Embryonic facial prominence (tissue), 1 donor: ENCODE measurements around the gene MRPL41.
"Not testable (repeated sequence)": the region's sequence is repeated elsewhere in the genome, so short reads cannot be mapped to it uniquely, and the experiment has no call there.

Experiments used
- DNase-seq: peaks from one replicate; pipeline ENCODE4 v3.0.0-alpha.2; 2016; ENCODE audit errors: extremely low spot score

The MRPL41 gene

GRCh38 chr9:137552022-137552768, 516 bp downstream of the MRPL41 start:
- no peak for DNase-seq

GRCh38 chr9:137553654-137554053, 2.0 kb downstream of the MRPL41 start:
- not testable (repeated sequence) for DNase-seq

GRCh38 chr9:137554349-137554748, 2.7 kb downstream of the MRPL41 start:
- no peak for DNase-seq

GRCh38 chr9:137555179-137555578, 3.5 kb downstream of the MRPL41 start:
- no peak for DNase-seq

GRCh38 chr9:137556069-137556838, 4.6 kb downstream of the MRPL41 start:
- DNase-seq: no peak

GRCh38 chr9:137558127-137558526, 6.4 kb downstream of the MRPL41 start:
- DNase-seq: no peak

- DNase-seq: no peak
Observed at GRCh38 chr9:137564134-137564533, 12.5 kb downstream of the MRPL41 start.

DNA sequence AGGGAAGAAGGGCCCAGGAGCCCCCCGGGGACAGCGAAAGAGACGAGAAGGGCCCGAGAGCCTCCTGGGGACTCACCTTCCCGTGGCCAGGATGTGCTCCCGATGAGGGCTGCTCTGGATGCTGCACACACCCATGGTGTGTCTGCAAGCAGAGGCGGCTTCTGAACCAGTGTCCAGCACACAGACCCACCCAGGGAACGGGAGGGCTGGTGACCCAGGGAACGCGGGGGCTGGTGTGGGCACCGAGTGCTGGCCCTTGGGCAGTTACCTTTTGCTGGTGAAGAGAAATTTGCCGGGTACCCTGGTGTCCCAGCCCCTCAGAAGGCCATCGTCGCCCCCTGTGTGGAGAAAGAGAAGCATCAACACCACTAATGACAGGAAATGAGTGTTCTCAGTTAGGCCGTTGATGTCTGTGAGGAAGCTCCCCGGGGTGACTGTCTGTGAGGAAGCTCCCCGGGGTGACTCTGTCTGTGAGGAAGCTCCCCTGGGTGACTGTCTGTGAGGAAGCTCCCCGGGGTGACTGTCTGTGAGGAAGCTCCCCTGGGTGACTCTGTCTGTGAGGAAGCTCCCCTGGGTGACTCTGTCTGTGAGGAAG, 13.2 kb downstream of the MRPL41 start:
- DNase-seq: no peak

GRCh38 chr9:137568445-137568844, 16.8 kb downstream of the MRPL41 start:
- not testable (repeated sequence) for DNase-seq

DNA sequence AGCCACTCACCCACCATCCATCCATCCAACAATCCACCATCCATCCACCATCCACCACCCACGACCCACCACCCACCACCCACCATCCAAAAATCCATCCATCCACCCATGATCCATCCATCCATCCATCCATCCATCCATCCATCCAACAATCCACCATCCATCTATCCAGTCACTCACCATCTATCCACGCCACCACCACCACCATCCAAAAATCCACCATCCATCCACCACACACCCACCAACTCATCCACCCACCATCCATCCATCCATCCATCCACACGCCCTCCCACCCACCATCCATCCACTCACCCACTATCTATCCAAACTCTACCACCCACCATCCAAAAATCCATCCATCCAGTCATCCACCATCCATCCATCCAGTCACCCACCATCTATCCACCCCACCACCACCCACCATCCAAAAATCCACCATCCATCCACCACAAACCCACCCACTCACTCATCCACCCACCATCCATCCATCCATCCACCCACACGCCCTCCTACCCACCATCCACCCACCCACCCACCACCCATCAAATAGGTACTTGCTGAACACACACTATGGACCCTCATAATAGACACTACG, 18.0 kb downstream of the MRPL41 start:
- no peak for DNase-seq

DNA sequence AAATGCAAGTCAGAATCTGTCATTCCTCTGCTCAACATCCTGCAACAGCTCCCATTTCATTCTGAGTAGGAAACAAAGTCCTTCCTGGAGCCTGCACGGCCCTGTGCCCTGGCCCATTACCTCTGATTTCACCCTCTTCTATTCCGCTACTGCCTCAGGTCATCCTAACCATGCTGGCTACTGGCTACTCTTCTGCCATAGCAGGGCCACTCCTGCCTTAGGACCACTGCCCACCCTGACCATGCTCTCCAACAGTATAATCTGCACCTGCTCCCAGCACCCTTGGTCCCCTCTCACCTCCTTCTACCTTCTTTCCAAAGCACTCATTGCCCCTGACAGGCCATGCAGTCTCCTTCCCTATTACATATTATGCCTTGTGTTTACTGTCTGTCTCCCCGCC, 18.9 kb downstream of the MRPL41 start:
- no peak for DNase-seq

GRCh38 chr9:137574192-137574591, 22.5 kb downstream of the MRPL41 start:
- DNase-seq: no peak

- DNase-seq: no peak
Observed at GRCh38 chr9:137575364-137575715, 23.7 kb downstream of the MRPL41 start.

DNA sequence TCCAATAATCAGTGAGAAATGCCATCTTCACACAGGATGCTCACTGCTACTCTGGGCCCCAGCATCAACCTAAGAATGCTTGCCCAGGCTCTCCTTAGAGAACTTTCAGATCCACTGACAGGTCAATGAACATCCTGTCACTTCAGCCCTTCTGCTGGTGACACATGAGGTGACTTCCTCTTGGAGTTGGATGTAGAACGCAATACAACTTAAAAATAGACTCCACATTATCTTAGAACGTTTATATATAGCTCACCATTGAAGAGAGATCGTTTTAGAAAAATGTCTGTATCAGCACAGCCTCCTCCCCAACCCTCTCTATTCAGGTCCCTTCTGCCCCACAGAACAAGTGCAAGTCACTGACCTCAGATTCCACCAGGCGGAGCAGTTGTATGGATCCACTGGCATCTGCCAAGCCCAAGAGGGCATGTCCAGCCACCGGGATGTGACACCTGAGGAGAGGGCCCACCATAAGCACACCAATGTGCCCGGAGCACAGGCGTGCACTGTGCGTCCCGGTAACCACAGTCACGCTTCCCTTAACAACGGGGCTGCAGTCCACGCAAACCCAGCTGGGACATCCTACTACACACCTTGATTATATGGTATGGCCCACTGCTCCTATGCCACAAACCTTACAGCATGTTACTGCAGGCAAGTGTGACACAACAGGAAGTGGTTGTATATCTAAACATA, 24.2 kb downstream of the MRPL41 start:
- no peak for DNase-seq

- DNase-seq: peak; percentile 70
Observed at GRCh38 chr9:137578518-137579258, 27.0 kb downstream of the MRPL41 start, which contains the start of gene DPH7. TSS of gene DPH7 (minus strand) at chr9:137578925. CDS start at chr9:137578777, 148 bp downstream.

DNA sequence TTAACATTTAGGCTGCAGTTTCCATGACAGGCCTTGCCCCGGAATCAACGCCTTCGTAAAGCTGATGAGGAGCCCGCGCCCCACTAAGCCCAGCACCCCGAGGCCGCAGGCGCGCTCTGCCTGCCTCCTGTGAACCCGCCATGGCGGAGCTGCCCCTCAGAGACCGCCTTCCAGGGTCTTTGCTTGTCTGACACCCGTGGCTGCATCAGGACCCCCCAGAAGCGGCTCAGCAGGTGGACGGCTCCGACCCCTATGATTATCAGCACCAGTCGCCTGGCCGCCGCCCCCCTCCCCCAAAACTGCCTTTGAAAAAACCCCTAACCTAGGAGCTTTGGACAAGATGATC, 27.6 kb downstream of the MRPL41 start:
- no peak for DNase-seq

DNA sequence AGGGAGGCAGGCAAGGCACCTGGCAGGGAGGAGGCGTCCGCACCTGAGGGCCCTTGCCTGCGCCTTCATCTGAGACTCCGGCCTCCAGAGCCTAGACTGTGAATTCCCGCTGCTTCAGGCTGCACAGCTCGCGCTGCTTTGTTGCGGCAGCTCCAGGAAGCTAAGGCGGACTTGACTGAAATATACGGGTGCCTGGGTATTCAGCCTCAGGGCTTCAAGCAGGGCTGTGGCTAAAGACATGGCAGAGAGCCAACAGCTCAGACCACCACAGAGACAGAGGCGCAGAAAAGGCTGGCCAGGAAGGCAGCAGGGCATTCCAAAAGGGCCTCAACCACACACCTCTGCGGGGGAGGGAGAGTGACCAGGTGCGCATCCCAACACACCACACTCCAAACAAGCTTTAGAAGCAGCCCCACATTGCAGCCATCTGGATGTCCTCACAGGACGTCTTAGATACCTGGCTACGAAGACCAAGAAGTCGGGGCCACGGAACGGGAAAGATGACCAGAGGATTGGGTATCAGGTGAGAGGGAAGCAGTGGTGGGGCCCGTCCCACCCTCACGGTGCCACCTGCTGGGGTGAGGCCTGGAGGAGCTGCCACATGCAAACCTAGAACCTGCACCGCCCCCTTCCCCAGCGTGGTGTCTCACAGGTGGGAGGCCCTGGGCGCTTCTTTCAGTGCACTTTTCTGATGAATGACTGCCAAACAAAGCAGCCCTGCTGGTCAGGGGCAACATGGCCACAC, 28.7 kb downstream of the MRPL41 start:
- no peak for DNase-seq

DNA sequence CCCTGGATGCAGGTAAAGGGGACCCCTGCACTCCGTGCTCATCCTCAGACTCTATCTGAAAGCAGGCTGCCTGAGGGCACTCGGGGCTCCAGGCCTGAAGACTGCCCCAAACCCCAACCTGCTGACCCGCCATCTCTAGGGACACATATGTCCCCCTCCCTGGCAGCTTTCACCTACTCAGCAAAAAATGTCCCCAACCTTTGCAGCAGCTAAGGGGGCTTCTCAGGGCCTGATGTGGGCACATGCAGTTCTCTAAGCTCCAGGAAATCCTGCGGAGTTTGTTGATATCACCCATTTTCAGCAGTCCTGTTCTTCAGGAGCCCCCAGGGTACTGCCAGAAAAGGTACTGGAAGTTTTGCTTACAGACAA, 29.3 kb downstream of the MRPL41 start:
- DNase-seq: no peak

DNA sequence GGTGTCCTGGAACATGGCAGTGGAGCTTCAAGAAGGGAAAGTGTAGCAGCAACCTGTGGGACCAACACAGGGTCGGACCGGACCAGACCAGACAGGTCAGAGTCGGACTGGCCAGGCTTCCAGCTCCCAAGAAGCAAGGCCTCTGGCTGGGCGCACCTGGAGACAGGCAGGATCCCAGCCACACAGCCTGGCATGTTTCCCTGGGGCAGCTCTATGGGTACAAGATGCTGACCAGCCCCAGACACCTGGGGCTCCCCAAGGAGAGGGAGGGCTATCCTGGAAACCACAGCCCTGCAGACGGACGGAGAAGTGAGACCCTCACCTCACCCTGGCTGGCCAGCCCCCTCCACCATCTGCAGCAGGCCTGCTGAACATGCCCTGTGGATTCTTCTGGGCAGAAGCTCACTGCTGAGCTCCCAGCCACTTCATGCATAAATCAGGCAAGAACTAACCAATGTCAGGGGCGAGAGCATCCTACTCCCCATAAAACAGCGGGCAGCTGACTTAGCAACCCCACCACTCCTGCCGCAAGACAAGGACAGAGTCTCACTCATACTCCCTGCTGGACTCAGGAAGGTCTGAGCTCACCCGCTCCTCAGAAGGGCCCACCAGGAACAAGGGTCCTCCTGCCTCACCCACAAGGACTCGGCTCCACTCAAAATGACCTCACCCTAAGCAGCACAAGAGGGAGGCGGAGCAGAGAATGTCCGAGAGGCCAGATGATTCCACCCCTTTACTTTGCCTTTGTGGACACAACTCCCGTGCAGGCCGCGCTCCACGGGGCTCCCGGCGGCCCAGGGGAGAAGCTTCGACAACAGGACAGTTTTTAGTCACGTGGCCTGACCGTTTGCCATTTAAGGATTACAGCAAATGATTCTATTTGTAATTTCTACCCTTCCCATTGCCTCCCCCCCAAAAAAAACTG, 29.9 kb downstream of the MRPL41 start:
- DNase-seq: no peak
